Measurements from ENCODE around the gene SIGLEC7.

DNA sequence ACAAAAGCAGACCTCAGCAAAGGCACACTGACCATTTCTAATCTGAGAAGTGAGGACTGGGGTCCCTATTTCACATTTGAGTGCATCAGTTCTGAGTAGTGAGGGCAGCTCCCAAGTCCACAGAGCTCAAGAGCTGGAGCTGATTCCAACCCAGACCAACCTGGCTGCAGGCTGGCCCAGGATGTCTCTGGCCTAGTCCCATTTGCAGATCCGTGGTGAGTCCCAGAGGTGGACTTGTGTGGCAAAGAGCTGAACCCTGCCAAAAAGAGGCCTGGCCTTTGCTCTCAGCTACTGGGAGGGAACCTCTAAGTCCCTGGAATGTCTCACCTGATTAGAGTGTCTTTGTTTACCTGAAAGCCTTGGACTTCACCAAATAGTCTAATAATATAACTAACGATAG is 14.6 kb downstream of the SIGLEC7 start:
- TF ChIP-seq, protein P1, sequence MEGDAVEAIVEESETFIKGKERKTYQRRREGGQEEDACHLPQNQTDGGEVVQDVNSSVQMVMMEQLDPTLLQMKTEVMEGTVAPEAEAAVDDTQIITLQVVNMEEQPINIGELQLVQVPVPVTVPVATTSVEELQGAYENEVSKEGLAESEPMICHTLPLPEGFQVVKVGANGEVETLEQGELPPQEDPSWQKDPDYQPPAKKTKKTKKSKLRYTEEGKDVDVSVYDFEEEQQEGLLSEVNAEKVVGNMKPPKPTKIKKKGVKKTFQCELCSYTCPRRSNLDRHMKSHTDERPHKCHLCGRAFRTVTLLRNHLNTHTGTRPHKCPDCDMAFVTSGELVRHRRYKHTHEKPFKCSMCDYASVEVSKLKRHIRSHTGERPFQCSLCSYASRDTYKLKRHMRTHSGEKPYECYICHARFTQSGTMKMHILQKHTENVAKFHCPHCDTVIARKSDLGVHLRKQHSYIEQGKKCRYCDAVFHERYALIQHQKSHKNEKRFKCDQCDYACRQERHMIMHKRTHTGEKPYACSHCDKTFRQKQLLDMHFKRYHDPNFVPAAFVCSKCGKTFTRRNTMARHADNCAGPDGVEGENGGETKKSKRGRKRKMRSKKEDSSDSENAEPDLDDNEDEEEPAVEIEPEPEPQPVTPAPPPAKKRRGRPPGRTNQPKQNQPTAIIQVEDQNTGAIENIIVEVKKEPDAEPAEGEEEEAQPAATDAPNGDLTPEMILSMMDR (IDR thresholded peaks at IDR 0.05; ENCODE audit: low read length), result no peak
- TF ChIP-seq EZH2phosphoT487 (IDR thresholded peaks at IDR 0.05; ENCODE audit: low read length), result no peak
- no peak for TF ChIP-seq EZH2 (optimal IDR thresholded peaks at IDR 0.05; ENCODE audit: low read depth, low read length)
